Activated CD8-positive, alpha-beta memory T cell treated with anti-CD3 and anti-CD28 coated beads for 1 hour (primary cell): ENCODE measurements around the gene ABAT.
"Not testable (repeated sequence)": the region's sequence is repeated elsewhere in the genome, so short reads cannot be mapped to it uniquely, and the experiment has no call there.

Experiments used
- DNase-seq, 2 donors: peaks; one replicate each; pipeline ENCODE4 v3.0.0-alpha.2; 2020; ENCODE audit warnings: low read depth in 1 of 2; ENCODE audit errors: extremely low read depth in 1 of 2

Gene ABAT

DNA sequence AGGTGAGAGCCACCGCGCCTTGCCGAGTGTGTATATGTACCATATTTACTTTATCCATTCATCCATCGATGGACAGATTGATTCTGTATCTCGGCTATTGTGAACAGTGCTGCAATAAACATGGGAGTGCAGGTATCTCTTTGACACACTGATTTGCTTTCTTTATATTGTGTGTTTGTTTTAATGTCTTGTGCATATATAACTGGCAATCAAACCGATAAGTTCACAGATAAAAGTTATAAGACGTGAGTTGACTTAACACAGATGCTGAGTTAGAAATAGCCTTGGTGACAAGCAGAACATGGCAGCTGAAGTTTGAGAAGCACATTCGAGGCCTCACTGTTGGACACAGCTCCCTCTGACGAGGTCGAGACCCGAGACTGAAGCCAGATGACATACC, 99.8 kb downstream of the ABAT start:
- no peak for DNase-seq

DNA sequence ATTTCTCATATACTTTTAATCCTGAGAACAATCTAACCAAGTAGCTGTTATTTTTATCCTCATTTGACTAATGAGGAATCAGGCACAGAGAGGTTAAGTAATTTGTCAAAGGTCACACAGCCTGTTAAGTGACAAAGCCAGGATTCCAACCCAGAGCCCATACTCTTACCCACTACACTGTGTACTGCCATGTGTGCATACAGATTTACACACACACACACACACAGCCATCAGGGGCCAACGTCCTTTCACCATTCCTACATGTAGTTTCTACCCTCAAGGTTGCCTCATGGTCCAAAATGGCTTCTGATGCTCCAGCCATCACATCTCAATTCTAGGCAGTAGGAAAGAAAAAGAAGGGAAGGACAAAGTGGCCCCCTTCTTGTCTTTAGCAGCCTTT, 100.9 kb downstream of the ABAT start:
- DNase-seq, result no peak

DNA sequence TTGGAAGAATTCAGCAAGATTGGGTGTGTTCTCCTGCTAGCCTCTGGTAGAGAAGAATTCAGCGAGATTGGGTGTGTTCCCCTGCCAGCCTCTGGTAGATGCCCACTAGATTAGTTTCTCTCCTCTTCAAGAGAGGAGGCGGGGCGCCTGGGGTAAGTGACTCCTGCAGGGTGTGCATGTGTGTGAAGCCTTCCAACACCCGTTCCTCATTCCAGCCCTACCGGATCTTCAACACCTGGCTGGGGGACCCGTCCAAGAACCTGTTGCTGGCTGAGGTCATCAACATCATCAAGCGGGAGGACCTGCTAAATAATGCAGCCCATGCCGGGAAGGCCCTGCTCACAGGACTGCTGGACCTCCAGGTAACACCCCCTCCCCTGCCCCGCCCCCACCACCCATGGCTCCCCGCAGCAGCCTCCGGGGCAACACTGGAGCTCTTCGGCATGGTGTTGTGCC, 101.7 kb downstream of the ABAT start:
- no peak for DNase-seq

DNA sequence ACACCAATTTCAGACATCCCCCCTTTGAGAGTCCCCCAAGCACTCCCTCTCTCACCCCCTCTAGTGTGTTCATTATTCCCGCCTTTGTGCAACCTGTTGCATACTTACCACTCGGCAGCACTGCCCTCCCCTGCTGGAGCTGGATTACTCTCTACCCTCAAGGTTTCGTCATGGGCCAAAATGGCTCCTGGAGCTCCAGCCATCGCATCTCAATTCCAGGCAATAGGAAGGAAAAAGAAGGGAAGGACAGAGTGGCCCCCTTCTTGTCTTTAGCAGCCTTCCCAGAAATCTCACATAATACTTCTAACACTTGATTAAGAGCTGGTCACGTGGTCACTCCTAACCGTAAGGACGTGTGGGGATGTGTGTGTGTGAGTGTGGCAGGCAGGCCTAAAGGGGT, 102.8 kb downstream of the ABAT start:
- DNase-seq, result no peak

DNA sequence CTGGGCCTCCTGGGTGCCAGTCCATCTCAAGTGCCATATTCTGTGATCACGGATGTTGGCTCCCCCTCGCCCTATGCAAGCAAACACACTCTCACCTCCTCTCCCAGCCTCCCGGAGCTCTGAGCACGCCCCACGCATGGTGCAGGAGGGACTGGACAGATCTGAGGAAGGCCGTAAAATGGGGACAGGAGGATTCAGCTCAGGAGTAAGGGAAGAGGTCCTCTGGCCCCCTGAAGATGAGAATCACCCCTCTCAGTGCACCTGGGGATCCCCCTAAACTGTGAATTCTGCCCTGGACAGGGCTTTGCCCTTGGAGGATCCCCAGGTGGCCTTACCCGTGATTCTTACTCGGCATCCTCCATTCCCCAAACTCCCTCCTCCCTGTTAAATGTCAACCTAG, 107.4 kb downstream of the ABAT start:
- DNase-seq, result no peak

DNA sequence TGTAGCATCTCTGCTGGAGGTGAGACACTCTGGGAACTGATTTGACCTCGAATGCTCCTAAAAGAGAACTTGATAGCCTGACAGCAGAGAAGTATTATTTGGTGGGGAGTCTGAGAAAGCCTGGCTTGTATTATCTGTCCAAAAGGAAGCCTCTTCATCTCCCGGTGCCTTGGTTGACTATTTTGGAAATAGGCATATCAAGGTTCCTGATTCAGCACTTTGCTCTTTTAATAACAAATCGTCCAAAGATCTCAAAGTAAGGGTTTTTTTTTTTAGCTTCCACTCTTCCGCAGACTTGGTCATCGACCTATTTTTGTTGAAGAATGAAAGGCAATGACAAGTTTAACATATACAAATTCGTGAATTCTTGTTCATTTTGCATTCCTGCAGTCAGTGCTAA, 108.3 kb downstream of the ABAT start:
- DNase-seq, result no peak

DNA sequence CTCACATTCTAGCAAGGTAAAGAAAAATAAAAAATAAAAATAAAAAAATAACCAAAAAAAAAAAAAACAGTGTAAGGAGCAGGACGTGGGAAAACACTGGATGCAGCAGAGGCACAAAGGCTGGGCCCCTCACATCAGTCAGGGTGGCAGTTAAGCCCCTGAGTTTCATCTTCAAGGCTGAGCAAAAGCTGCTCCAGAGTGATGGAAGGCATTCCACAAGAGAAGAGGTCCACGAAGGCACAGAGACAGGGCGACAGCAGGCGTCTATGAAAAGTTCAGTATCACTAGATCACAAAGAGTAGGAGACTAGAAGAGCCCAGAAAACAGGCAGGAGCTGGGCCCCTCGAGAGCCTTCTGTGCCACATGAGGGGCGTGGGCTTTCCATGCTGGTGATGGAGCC, 111.0 kb downstream of the ABAT start:
- DNase-seq, result no peak

DNA sequence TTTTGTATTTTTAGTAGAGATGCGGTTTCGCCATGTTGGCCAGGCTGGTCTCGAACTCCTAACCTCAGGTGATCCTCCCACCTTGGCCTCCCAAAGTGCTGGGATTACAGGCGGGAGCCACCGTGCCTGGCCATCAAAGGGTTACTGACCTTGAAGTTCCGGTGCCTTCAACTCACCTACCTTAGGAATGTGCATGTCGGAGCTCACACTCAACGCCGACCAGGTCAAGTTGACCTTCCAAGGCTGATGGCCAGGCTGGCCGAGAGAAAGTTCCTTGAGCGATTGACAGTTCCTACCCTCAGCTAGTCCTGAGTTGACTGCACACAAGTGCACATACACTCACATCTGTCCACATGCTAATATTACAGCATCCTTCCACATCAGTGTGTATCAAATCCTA, 111.9 kb downstream of the ABAT start:
- DNase-seq, result not testable (repeated sequence)

DNA sequence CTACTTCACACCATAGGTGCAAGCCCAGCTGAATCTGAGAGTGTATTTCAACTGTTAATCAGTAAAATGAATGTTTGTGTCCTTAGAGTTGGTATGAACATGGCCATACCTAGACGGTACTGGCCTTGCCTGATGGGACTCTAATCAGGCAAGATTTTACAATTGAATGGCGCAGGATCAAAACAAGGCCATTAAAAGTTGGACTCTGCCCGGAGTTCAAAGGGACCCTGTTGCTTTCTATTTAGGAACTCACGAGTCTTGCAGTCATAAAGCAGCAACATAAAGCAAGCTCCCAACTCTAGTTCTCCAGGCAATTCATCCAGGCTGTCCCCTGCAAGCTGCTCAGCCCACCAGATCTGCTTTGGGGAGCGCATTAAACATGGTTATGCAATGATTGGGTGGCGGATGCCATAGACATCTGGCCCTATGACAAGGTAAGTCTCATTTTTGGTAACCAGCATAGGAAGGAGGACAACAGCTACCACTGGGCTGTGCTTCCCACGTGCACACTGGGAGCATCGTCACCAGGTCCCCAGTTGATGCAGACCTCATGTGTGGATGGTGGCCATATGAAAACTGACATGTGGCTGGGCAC, 114.3 kb downstream of the ABAT start:
- no peak for DNase-seq

DNA sequence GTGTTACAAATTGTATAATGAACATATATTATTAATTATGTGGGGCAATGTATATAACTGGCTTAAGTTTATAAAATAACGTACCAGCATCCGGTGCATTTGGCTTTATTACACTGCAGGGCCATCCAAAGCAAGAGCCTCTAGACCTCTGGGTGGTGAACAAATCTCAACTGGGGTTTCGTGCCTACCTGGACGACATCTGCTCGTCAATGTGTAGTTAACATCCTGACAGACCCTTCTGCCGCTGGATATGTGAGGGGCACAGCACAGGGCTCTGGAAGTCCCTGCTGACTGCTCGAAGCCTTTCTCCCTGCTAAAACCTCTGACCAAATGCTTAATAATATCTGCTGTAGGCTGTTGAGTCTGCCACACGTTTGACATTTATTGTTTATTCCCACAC, 120.7 kb downstream of the ABAT start:
- DNase-seq, result no peak

DNA sequence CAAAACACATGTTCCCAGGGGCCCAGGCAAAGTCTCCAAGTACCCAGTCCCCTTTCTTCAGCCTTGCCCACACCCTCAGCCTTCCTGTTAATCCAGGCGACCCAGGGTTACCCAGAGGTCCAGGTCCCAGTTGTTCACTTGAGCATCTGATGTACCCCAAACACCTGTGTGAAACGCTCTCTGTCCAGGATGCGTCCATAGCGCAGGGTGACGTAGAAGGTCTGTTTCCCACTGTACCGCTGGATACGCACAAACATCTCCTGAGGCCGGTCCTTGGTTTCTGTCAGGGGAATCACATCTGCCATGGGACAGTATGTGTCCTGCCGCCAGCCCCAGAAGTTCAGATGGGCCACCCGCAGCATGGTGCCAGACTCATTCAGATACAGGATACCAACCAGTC, 121.4 kb downstream of the ABAT start:
- DNase-seq, result no peak

DNA sequence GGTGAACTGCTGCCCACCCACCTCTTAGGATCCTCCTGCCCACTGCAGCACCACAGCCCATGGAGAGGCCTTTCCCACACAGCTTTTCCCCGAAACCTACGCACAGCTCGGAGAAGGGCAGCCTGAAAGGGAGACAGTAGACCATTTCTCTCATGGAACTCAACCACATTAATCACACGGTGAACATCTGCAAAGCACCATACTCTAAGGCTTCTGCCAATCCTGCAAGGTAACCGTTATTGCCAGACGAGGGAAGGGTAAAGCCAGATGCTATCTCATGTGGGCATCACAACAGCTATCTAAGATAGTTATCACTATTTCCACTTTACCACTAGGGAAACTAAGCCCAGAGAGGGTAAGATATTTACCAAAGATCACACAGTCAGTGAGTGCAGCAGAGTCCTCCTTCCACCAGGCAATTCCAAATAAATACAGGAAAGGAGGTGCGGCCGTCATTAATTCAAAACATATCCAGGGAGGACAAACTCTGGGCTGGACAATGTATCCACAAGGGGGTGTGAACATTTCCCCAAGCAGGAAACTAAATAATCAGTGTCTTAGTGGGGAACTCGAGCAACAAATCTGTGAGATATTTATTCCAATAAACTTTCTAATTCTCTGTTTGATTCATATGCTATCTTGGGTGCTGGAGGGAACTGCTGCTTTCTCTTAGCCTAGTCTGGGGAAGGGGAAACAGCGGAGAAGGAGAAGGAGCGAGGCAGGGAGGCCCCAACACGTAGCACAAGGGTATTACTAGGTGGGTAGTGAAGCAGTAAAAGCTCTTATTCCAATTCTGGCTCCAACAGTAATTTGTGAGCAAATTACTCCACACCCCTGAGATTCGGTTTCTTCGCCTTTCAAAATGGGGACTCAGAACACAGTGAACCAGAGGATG, 122.3 kb downstream of the ABAT start:
- no peak for DNase-seq

DNA sequence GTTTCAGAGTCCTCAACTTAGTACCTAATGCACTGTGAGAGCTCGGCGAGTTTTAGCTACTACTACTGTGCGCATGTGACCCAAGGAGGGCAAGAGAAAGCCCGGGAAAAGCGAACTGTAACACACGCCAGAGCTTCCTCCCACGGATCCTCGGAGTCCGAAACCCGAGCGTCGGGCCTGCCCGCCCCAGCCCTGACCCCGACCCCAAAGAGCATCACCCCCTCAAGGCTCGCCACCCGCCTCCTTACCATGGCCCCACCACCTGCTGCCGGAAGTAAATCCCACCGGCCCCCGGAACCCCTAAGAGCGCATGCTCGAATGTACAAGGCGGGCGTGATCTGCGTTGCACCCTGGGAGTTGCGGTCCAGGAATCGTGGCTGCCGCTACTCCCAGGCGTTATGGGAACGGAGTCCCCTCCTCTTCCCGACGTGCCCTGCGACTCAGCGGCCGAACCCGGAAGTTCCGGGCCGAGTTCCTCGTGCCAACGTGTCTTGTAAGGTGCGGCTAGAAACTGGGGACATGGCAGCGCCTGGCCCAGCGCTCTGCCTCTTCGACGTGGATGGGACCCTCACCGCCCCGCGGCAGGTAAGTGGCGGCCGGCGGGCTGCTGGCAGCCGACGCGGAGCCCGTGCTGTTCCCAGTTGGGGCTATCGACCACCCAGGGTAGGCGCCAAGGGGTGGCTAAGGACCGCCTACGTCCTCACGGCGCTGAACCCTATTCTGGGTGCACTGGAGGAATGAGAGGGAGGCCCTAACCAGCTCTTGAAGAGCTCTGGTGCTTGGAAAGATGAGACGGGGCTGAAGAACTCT, 123.2 kb downstream of the ABAT start, which contains the start of the genes PMM2 and TMEM186:
Gene PMM2 (plus strand): TSS at position 476 of the 810 bp plus-strand sequence. CDS start 44 bp downstream, at position 520.
Gene TMEM186 (minus strand): TSS at position 276 of the 810 bp plus-strand sequence. CDS start 25 bp downstream, at position 251.
- peak; percentile 87 to 88 for DNase-seq

DNA sequence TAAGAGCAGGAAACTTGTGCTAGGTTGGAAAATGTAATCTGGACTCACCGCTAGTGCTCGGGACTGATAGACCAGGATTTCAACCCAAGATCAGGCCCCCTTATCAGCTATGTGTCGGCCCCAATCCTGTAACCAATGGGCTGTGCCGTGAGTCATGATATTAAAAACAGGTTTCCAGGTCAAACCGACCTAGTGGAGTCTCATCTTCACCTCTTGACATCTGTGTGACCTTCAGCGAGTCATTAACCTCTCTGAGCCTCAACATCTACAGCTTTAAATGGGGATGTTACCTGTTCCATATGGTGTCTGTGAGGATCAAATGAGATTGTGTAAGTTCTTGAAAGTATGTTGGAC, 123.7 kb downstream of the ABAT start:
- DNase-seq, result no peak

DNA sequence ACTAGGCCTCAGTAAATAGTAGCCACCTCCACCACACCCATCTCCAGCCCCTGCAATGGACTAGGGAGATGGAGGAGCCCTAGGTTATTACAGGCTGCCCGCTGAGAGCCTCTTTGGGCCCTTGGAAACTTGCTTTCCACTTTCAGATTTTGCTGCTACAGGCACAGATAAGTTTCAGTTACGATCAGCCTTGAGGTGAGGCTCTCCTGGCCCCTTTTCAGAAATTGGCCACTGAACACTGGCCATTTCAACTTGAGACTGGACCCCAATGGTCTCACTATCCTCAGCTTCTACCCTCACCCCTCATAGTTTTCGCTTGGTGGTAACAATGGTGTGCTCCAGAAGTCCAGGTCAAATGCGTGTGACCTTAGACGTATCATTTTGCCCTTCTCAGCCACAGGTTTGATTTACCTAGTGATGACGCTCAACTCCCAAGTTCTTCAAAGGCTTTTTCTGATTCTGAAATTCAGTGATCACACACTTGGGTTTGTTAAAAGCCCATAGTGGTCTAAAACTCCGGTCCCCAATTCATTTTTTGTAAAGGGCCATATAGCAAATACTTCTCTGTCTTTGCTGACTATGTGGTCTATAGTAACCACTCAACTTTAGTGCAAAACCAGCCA, 124.2 kb downstream of the ABAT start:
- DNase-seq, result no peak

DNA sequence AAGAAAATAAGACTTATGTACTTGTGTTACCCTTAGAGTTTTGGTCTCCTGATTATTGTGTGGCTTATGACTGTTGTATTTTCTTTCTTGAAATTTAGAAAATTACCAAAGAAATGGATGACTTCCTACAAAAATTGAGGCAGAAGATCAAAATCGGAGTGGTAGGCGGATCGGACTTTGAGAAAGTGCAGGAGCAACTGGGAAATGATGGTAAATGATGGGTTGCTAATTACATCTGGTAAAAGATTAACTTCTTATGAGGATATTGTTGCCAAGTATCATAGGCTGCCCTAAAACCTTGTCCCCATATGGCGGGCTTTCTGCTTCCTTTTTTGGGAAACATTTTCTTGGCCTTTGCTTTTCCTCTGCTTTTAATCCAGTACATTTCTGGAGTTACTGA, 127.3 kb downstream of the ABAT start:
- DNase-seq, result no peak

DNA sequence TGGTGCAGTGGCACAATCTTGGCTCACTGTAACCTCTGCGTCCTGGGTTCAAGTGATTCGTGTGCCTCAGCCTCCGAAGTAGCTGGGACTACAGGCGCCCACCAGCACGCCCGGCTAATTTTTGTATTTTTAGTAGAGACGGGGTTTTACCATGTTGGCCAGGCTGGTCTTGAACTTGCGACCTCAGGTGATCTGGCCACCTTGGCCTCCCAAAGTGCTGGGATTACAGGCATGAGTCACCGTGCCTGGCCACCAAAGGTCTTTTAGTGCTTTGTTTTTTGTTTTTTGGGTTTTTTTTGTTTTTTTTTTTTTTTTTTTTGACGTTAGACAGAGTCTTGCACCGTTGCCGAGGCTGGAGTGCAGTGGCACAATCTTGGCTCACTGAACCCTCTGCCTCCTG, 129.3 kb downstream of the ABAT start:
- DNase-seq, result not testable (repeated sequence)

DNA sequence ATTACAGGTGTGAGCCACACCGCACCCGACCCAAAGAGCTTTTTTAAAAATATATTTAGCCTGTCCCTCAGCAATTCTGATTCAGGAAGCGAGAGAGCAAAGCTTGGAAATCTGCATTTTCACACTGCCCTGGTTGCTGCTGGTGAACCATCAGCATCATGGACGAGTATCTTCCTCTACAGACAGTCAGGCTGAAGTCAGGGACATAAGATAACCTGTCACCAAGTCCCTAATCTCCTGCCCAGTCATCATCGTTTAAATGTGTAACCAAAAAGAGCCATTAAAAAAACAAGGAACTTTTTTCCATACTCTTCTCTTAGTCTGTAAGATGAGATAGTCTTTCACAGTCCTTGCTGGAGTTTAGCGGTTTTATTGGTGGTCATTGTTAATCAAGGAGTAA, 129.9 kb downstream of the ABAT start:
- DNase-seq, result no peak

DNA sequence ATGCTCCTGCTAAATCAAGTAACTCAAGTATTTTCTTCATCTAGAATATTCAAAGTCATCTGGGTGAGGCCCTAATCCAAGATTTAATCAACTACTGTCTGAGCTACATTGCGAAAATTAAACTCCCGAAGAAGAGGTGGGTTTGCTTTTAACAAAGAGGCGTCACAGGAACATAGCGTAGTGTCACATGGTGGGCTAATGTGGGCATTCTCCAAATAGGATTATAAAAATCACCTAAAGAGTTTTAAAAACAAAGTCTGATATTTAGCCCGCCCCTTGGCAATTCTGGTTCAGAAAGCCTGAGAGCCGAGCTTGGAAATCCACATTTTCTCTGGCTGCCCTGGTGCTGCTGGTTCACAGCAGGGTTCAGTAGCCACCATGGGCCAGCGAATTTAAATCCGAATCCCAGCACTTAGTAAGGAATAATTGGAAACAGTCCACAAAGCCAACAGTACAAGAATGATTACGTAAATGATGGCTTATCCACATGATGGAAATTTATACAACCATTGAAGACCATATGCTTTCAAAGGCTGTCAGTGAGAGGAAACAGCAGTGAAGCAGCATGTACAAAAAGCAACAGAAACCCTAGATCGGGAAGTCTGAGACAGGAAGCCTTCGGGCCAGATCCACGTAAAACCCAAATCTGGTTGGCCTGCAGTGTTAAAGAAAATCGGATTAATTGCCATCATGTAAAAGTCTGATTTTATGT, 132.0 kb downstream of the ABAT start:
- no peak for DNase-seq

DNA sequence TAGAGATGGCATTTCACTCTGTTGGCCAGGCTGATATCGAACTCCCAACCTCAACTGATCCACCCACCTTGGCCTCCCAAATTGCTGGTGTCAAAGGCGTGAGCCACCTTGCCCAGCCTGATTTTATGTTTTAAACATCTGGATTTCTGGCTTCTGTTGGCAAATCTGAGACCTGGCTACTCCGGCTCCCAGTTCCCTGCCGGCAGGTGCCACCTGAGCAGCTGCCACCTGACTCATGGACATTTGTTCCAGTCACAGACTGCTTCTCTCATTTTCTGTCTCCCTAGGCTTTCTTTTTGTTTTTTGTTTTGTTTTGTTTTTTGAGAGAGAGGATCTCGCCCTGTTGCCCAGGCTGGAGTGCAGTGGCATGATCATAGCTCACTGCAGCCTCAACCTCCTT, 132.8 kb downstream of the ABAT start:
- no peak for DNase-seq
